ENCODE data around the gene MYH14.

- TF ChIP-seq CTCF (IDR thresholded peaks at IDR 0.05), result no peak
- no peak for TF ChIP-seq POLR2A (IDR thresholded peaks at IDR 0.05)
Measured at GRCh38 chr19:50192463-50193211, 10.8 kb upstream of the MYH14 start.
